RWPE1 (cell line): Measurements from ENCODE around the gene CEP43.
"Not testable (repeated sequence)": the region's sequence is repeated elsewhere in the genome, so short reads cannot be mapped to it uniquely, and the experiment has no call there.

Experiments
- CTCF ChIA-PET: fragments of 350-600 bp; sonication (Branson Sonifier 250); formaldehyde crosslinking; extraction: SDS; loops from one replicate; lab custom pipeline; 2021; lab: Yijun Ruan, JAX
- POLR2A ChIA-PET: fragments of 400-600 bp; formaldehyde crosslinking; extraction: SDS; loops from one replicate; lab custom pipeline; 2020; ENCODE audit warnings: antibody characterized with exemption; ENCODE audit not compliant: low non-redundant PET; lab: Yijun Ruan, JAX
- DNase-seq: peaks from one replicate; pipeline ENCODE4 v3.0.0; 2012; ENCODE audit warnings: low spot score
- H3K27ac ChIP-seq: fragments of 450-650 bp; 2 replicates; pipeline ENCODE4 v1.5.1; 2017
- TF ChIP-seq, protein P1 (sequence below): fragments of 450-650 bp; conservative IDR thresholded peaks from 2 replicates; pipeline ENCODE4 v1.5.1; 2017; ENCODE audit warnings: low read depth, mild to moderate bottlenecking

Gene CEP43, protein sequence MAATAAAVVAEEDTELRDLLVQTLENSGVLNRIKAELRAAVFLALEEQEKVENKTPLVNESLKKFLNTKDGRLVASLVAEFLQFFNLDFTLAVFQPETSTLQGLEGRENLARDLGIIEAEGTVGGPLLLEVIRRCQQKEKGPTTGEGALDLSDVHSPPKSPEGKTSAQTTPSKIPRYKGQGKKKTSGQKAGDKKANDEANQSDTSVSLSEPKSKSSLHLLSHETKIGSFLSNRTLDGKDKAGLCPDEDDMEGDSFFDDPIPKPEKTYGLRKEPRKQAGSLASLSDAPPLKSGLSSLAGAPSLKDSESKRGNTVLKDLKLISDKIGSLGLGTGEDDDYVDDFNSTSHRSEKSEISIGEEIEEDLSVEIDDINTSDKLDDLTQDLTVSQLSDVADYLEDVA

DNA sequence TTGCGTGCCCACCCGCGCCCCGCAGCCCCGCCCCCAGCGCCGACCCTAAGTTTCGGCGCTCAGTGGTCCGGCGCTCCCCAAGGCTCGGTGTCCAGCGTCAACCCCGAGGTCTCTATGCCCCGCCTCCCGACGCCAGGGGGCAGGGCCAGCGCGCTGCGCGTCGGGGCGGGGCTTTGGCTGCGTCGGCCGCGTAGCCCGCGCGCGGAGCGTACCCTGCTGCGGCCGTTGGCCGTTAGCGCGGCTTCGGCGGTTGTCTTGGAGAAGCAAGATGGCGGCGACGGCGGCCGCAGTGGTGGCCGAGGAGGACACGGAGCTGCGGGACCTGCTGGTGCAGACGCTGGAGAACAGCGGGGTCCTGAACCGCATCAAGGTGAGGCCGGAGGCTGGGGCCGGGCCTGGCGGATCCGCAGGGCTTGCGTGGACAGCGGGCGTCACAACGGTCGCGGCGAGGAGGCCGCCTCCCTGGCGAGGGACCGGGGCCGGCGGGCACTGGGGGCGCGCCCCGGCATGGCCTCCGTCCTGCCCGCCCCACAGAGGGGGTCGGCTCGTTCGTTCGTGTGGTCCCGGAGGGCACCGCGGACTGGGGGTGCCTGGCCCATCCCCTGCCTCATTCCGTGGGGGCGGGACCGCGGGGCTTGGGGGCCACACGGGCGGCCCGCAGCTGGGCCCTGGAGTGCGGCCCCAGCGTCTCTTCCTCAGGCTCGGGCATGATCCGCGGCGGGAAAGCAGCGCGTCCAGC lies at the start of gene CEP43:
Gene CEP43, plus strand, starts transcription at position 253 of the 739 bp plus-strand sequence. Its CDS starts 16 bp downstream, at position 269.
- POLR2A ChIA-PET = interaction anchor here (0.6 kb wide), 1 partner anchor 12 kb away, joined by 3 read pairs; no protein-coding TSS in a partner anchor
- DNase-seq = peak; percentile 91
- TF ChIP-seq, protein P1, sequence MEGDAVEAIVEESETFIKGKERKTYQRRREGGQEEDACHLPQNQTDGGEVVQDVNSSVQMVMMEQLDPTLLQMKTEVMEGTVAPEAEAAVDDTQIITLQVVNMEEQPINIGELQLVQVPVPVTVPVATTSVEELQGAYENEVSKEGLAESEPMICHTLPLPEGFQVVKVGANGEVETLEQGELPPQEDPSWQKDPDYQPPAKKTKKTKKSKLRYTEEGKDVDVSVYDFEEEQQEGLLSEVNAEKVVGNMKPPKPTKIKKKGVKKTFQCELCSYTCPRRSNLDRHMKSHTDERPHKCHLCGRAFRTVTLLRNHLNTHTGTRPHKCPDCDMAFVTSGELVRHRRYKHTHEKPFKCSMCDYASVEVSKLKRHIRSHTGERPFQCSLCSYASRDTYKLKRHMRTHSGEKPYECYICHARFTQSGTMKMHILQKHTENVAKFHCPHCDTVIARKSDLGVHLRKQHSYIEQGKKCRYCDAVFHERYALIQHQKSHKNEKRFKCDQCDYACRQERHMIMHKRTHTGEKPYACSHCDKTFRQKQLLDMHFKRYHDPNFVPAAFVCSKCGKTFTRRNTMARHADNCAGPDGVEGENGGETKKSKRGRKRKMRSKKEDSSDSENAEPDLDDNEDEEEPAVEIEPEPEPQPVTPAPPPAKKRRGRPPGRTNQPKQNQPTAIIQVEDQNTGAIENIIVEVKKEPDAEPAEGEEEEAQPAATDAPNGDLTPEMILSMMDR = no peak
- CTCF ChIA-PET = interaction anchor here (0.6 to 2.1 kb wide), 3 partner anchors 9 to 144 kb away, joined by 3 to 5 read pairs (median 4); no protein-coding TSS in a partner anchor
- peak within 1 kb of the TSS; percentile 81 for H3K27ac ChIP-seq

DNA sequence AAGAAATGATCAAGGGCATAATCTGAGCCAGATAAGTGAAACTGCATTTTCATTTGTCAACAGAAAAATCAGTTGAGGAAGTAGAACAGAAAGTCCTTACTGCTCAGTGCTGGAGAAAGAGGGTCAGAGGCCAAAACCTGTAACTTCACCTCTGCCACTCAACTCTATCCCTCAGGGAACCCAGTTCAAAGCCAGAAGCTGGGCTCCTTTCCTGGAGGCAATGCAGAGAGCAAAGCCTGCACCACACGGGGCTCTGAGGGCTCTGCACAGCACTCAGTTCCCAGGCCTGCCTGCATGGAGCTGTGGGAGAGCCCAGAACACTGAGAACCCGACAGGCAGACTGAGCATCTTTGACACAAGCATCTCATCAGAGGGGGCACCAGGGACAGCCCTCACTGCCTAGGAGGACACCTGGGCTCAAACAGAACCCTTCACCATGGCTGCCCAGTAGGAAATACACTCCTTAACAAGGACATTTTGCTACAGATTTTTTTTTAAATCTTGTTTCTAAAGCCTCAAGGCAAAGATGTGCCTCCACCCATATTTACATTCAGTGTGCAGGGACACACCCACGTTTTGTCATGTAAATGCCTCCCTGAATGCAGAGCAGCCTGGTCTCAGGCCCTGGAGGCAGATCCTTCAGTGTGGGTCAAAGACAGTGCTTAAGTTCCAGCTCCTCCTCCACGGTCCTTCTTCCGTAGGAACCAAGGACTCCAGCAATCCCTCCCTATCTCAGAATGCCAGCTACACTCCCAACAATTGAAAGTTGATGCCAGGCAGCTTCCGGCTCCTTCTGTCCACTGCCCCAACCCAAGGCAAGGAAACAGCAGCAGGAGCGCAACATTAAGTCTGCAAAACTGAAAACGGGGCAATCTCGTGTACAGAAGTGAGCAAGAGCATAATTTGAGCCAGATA lies 49.4 kb upstream of the CEP43 start:
- DNase-seq = no peak
- TF ChIP-seq, protein P1 = no peak
- POLR2A ChIA-PET = interaction anchor here (0.7 kb wide), 1 partner anchor 9 kb away, joined by 7 read pairs; no protein-coding TSS in a partner anchor
- H3K27ac ChIP-seq = no peak overlapping the region
- CTCF ChIA-PET = interaction anchor here (0.6 to 2.4 kb wide), 5 partner anchors 9 to 487 kb away, joined by 3 to 12 read pairs (median 3); no protein-coding TSS in a partner anchor

DNA sequence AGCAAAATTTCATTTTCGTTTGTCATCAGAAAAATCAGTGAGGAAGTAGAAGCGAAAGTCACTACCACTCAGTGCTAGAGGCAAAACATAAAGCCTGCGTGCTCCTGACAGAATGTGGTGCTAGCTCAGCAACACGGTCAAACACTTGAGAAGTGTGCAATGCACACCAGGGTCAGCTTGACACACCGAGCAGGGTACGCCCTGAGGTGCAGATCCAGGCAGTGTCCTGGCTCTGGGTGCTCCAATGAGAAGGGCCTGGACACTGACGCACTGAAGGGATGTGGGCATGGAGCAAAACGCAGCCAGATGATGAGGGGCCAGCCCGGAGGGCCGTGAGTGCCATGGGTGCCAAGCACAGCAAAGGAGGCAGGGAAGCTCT lies 48.8 kb upstream of the CEP43 start:
- TF ChIP-seq, protein P1 = no peak
- H3K27ac ChIP-seq = no peak overlapping the region
- DNase-seq = no peak
- POLR2A ChIA-PET = no interaction called here
- CTCF ChIA-PET = interaction anchor here (0.7 to 2.4 kb wide), 4 partner anchors 9 to 191 kb away, joined by 3 to 12 read pairs (median 3); no protein-coding TSS in a partner anchor

DNA sequence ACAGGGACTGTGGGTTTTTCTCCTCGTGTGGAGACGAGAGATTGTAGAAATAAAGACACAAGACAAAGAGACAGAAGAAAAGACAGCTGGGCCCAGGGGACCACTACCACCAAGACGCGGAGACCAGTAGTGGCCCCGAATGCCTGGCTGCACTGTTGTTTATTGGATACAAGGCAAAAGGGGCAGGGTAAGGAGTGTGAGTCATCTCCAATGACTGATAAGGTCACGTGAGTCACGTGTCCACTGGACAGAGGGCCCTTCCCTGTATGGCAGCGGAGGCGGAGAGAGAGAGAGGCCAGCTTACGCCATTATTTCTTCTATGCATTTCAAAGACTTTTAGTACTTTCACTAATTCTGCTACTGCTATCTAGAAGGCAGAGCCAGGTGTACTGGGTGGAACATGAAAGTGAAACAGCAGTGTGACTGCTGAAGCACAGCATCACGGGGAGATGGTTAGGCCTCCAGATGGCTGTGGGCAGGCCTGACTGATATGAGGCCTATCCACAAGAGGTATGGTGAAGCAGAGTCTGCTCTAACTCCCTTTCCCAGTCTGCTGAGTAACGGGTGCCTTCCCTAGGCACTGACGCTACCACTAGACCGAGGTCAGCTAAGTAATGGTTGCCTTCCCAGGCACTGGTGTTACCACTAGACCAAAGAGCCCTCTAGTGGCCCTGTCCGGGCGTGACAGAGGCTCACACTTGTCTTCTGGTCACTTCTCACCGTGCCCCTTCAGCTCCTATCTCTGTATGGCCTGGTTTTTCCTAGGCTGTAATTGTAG lies 48.1 kb upstream of the CEP43 start:
- POLR2A ChIA-PET, H3K27ac ChIP-seq, DNase-seq: not testable (repeated sequence)
- TF ChIP-seq, protein P1 = peak; percentile 70
- CTCF ChIA-PET = interaction anchor here (0.6 to 2.4 kb wide), 13 partner anchors 9 to 231 kb away, joined by 3 to 12 read pairs (median 4); no protein-coding TSS in a partner anchor

DNA sequence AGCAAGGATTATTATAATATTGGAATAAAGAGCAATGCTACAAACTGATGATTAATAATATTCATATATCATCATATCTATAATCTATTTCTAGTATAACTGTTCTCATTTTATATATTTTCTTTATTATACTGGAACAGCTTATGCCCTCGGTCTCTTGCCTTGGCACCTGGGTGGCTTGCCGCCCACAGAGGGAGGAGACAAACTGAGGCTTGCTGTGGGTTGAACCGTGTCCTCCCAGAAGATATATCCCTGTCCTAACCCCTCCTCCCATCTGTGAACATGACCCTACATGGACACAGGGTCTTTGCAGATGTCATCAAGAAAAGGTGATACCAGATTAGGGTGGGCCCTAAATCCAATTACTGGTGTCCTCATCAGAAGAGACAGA lies 47.5 kb upstream of the CEP43 start:
- CTCF ChIA-PET = interaction anchor here (0.6 to 2.4 kb wide), 11 partner anchors 10 to 231 kb away, joined by 3 to 12 read pairs (median 3); no protein-coding TSS in a partner anchor
- TF ChIP-seq, protein P1 = no peak; the same call in 1 of the 2 replicates
- H3K27ac ChIP-seq = no peak overlapping the region
- no peak for DNase-seq
- POLR2A ChIA-PET = no interaction called here
